Measurements from ENCODE around the gene MYD88. TPM values are rescaled to one million over a fixed set of nuclear protein-coding genes. Genes with fewer than 3 reads are reported as not detected.

MYD88 gene
- total and polyA plus RNA-seq, 9 of the 15 experiments (the other 6 are each of a cell fraction or from before 2014, with no cell fraction given) = 3.2 to 47.3 (median 27.6) TPM

DNA sequence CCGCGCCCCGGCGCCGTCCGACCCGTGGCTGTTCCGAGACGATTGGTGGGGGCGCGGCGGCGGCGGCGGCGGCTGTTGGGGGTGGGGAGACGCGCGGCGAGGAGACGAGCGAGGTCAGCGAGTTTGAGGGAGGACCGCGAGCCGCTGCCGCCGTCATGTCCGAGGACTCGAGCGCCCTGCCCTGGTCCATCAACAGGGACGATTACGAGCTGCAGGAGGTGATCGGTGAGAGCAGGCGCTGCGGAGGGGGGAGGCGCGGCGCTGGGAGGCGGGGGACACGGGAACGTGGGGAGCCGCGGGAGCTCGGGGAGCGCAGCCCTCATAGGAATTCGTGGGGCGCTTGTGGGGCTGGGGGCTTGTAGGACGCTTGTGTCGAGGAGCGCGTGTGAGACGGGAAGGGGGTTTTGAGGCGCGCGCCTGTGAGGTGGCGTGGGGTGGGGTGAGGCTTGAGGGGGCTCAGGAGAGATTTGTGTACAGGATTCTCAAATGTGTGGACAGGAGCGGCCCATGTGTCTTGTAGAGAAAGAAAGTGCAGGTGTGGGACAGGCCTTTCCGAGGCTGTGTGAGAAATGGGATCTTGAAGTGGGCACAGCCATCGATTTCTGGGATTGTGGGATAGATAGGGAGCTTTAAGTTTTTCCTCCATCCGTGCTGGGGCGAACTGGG lies 27.4 kb downstream of the MYD88 start (continued):
- TF ChIP-seq, protein P1, sequence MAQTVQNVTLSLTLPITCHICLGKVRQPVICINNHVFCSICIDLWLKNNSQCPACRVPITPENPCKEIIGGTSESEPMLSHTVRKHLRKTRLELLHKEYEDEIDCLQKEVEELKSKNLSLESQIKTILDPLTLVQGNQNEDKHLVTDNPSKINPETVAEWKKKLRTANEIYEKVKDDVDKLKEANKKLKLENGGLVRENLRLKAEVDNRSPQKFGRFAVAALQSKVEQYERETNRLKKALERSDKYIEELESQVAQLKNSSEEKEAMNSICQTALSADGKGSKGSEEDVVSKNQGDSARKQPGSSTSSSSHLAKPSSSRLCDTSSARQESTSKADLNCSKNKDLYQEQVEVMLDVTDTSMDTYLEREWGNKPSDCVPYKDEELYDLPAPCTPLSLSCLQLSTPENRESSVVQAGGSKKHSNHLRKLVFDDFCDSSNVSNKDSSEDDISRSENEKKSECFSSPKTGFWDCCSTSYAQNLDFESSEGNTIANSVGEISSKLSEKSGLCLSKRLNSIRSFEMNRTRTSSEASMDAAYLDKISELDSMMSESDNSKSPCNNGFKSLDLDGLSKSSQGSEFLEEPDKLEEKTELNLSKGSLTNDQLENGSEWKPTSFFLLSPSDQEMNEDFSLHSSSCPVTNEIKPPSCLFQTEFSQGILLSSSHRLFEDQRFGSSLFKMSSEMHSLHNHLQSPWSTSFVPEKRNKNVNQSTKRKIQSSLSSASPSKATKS (CRISPR knock-in tag; IDR thresholded peaks at IDR 0.05) = no peak
- TF ChIP-seq RBFOX2 (IDR thresholded peaks at IDR 0.05; ENCODE audit: low read depth, low read length) = peak; percentile 2
- TF ChIP-seq, protein P2, sequence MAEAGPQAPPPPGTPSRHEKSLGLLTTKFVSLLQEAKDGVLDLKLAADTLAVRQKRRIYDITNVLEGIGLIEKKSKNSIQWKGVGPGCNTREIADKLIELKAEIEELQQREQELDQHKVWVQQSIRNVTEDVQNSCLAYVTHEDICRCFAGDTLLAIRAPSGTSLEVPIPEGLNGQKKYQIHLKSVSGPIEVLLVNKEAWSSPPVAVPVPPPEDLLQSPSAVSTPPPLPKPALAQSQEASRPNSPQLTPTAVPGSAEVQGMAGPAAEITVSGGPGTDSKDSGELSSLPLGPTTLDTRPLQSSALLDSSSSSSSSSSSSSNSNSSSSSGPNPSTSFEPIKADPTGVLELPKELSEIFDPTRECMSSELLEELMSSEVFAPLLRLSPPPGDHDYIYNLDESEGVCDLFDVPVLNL (CRISPR knock-in tag; IDR thresholded peaks at IDR 0.05; ENCODE audit: low read depth) = no peak; the same call in 1 of the 2 replicates
- TF ChIP-seq, protein P3, sequence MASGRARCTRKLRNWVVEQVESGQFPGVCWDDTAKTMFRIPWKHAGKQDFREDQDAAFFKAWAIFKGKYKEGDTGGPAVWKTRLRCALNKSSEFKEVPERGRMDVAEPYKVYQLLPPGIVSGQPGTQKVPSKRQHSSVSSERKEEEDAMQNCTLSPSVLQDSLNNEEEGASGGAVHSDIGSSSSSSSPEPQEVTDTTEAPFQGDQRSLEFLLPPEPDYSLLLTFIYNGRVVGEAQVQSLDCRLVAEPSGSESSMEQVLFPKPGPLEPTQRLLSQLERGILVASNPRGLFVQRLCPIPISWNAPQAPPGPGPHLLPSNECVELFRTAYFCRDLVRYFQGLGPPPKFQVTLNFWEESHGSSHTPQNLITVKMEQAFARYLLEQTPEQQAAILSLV (tag; IDR thresholded peaks at IDR 0.05) = no peak
- TF ChIP-seq SRSF9 (IDR thresholded peaks at IDR 0.05; ENCODE audit: borderline replicate concordance, low read depth, low read length) = no peak
- no peak for TF ChIP-seq ZNF780A (CRISPR knock-in tag; IDR thresholded peaks at IDR 0.05)
- TF ChIP-seq POLR2H (tag; IDR thresholded peaks at IDR 0.05; ENCODE audit: low read depth) = no peak
- no peak for TF ChIP-seq CEBPG (CRISPR knock-in tag; IDR thresholded peaks at IDR 0.05)
- TF ChIP-seq CEBPG (tag; conservative IDR thresholded peaks at IDR 0.05 in 1 of 2, IDR thresholded peaks at IDR 0.05 in 1 of 2) = no peak
- TF ChIP-seq, protein P4, sequence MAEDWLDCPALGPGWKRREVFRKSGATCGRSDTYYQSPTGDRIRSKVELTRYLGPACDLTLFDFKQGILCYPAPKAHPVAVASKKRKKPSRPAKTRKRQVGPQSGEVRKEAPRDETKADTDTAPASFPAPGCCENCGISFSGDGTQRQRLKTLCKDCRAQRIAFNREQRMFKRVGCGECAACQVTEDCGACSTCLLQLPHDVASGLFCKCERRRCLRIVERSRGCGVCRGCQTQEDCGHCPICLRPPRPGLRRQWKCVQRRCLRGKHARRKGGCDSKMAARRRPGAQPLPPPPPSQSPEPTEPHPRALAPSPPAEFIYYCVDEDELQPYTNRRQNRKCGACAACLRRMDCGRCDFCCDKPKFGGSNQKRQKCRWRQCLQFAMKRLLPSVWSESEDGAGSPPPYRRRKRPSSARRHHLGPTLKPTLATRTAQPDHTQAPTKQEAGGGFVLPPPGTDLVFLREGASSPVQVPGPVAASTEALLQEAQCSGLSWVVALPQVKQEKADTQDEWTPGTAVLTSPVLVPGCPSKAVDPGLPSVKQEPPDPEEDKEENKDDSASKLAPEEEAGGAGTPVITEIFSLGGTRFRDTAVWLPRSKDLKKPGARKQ (CRISPR knock-in tag; IDR thresholded peaks at IDR 0.05) = no peak
- no peak for TF ChIP-seq DACH1 (IDR thresholded peaks at IDR 0.05; ENCODE audit: partially characterized antibody)
- TF ChIP-seq, protein P5, sequence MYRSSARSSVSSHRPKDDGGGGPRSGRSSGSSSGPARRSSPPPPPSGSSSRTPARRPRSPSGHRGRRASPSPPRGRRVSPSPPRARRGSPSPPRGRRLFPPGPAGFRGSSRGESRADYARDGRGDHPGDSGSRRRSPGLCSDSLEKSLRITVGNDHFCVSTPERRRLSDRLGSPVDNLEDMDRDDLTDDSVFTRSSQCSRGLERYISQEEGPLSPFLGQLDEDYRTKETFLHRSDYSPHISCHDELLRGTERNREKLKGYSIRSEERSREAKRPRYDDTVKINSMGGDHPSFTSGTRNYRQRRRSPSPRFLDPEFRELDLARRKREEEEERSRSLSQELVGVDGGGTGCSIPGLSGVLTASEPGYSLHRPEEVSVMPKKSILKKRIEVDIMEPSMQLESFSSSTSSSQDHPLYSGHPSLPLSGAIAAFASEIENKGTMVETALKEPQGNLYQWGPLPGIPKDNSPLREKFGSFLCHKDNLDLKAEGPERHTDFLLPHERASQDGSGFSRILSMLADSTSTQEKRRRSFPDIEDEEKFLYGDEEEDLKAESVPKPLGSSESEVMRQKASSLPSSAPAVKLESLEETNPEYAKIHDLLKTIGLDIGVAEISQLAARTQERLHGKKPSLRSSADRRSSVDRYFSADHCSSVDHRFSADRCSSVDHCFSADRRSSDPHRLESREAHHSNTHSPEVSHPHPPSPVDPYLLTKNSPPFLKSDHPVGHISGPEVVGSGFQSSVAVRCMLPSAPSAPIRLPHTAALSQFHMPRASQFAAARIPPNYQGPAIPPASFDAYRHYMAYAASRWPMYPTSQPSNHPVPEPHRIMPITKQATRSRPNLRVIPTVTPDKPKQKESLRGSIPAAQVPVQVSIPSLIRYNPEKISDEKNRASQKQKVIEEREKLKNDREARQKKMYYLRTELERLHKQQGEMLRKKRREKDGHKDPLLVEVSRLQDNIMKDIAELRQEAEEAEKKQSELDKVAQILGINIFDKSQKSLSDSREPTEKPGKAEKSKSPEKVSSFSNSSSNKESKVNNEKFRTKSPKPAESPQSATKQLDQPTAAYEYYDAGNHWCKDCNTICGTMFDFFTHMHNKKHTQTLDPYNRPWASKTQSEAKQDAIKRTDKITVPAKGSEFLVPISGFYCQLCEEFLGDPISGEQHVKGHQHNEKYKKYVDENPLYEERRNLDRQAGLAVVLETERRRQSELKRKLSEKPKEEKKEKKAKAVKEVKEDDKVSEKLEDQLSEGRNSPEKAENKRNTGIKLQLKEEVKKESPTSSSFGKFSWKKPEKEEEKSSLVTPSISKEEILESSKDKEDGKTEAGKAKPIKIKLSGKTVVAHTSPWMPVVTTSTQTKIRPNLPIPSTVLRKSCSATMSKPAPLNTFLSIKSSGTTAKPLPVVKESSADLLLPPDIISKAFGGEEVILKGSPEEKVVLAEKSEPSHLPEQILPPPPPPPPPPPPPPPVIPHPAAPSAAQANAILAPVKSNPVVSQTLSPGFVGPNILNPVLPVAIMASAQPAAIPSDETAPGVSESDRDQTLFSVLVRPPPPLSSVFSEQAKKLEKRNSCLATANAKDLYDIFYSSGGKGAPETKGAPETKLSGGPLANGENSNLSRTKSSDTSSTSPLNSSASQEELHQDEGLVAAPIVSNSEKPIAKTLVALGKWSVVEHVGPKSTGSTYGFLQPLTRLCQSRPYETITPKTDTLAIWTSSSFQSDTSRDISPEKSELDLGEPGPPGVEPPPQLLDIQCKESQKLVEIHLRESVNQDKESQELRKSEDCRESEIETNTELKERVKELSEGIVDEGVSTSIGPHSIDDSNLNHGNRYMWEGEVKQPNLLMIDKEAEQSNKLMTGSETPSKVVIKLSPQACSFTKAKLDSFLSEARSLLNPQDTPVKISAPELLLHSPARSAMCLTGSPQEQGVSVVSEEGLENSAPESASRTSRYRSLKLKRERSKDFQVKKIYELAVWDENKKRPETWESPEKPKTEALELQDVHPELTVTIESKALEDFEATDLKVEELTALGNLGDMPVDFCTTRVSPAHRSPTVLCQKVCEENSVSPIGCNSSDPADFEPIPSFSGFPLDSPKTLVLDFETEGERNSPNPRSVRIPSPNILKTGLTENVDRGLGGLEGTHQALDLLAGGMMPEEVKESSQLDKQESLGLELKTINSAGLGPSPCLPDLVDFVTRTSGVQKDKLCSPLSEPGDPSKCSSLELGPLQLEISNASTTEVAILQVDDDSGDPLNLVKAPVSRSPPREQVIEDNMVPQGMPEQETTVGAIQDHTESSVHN (IDR thresholded peaks at IDR 0.05; ENCODE audit: borderline replicate concordance in 1 of 2, low read depth in 1 of 2) = no peak
